K562 (cell line): ENCODE measurements around the gene PTGIS. TPM values are rescaled to one million over a fixed set of nuclear protein-coding genes. Genes with fewer than 3 reads are reported as not detected.

ENCODE experiments used
- BRD4 ChIP-seq: fragments of 200-600 bp; sonication (generic); IDR thresholded peaks from 2 replicates; pipeline ENCODE4 v1.6.1; 2017; ENCODE audit warnings: inconsistent platforms
- CTBP1 ChIP-seq: fragments of 450-650 bp; IDR thresholded peaks from 2 replicates; pipeline ENCODE4 v1.6.1; 2016; ENCODE audit warnings: borderline replicate concordance
- ETS1 ChIP-seq: conservative IDR thresholded peaks from 2 replicates; pipeline ENCODE4 v1.6.1; 2011; ENCODE audit warnings: low read depth, mild to moderate bottlenecking, low read length; ENCODE audit not compliant: control insufficient read depth
- MAZ ChIP-seq, 2 experiments: fragments of 450-650 bp in 1 of 2; sonication (generic) in 1 of 2; formaldehyde crosslinking; IDR thresholded peaks in 1 of 2; conservative IDR thresholded peaks in 1 of 2; 2 replicates each; pipeline versions ENCODE4 v1.4.0 to v1.5.0; 2020; ENCODE audit warnings: mild to moderate bottlenecking in 1 of 2, missing genetic modification reagents in 1 of 2
- RAD21 ChIP-seq, 2 experiments: fragments of 250-450 bp in 1 of 2; fragments of 450-650 bp in 1 of 2; sonication (Bioruptor Pico) in 1 of 2; formaldehyde crosslinking in 1 of 2; IDR thresholded peaks in 1 of 2; conservative IDR thresholded peaks in 1 of 2; 2 replicates each; pipeline versions ENCODE4 v1.4.0 to v1.8.0; 2020 to 2022; ENCODE audit warnings: mild to moderate bottlenecking in 2 of 2, moderate library complexity in 1 of 2
- REST ChIP-seq, 2 experiments: fragments of 450-650 bp; formaldehyde crosslinking in 1 of 2; IDR thresholded peaks; 2 replicates each; pipeline versions ENCODE4 v1.4.0 to v1.6.1; 2014 to 2020; ENCODE audit warnings: mild to moderate bottlenecking in 2 of 2, borderline replicate concordance in 1 of 2, low read depth in 1 of 2
- SMC3 ChIP-seq: conservative IDR thresholded peaks from 2 replicates; pipeline ENCODE4 v1.6.1; 2011; ENCODE audit warnings: low read depth, low read length, improper control_type of control experiment; ENCODE audit not compliant: insufficient read depth
- STAG1 ChIP-seq: sonication (generic); formaldehyde crosslinking; IDR thresholded peaks from 2 replicates; pipeline ENCODE4 v1.5.0; 2020; ENCODE audit warnings: missing genetic modification reagents, borderline replicate concordance
- TRIM24 ChIP-seq, 2 experiments: fragments of 450-650 bp; IDR thresholded peaks; 2 replicates each; pipeline ENCODE4 v1.6.1; 2016
- ZNF764 ChIP-seq: fragments of 250-450 bp; sonication (Bioruptor Pico); IDR thresholded peaks from 2 replicates; pipeline ENCODE4 v1.4.0; 2020; ENCODE audit warnings: low read depth, mild to moderate bottlenecking, moderate library complexity
- polyA plus RNA-seq, 8 experiments: library from polyadenylated mRNA; depleted of rRNA in 4 of 8; stranded (reverse) in 5 of 8; unstranded in 3 of 8; fragments of >200 nt; fragmentation: Nextera tagmentation in 2 of 8; fragmentation: Illumina TruSeq in 1 of 8; extraction: Ambion mirVana in 2 of 8; extraction: Trizol in 1 of 8; gene quantifications; 2 replicates each; pipeline versions ENCODE4 v1.2.1 to v1.2.3, GENCODE V29; 2011 to 2014; ENCODE audit warnings: inconsistent platforms in 1 of 8, missing spikeins in 1 of 8
- total RNA-seq, 7 experiments: library from RNA; depleted of rRNA in 6 of 7; stranded (reverse); fragments of >200 nt in 6 of 7; fragmentation: Illumina TruSeq in 2 of 7; extraction: Trizol in 2 of 7; gene quantifications; 2 replicates each; pipeline versions ENCODE4 v1.2.1 to v1.2.3, GENCODE V29; 2011 to 2021; ENCODE audit warnings: low replicate concordance in 1 of 7

The PTGIS gene
- total and polyA plus RNA-seq, 9 of the 15 experiments (the other 6 are each of a cell fraction or from before 2014, with no cell fraction given): not detected

- TF ChIP-seq ZNF764 (CRISPR knock-in tag): 0 out of 2 replicates have a peak, but pooled peaks have one; percentile 33
- TF ChIP-seq BRD4: no peak
- TF ChIP-seq SMC3: peak; percentile 59; the same call in 1 of the 2 replicates
- TF ChIP-seq STAG1 (CRISPR knock-in tag): peak; percentile 53; the same call in 1 of the 2 replicates
- no peak for TF ChIP-seq TRIM24 (IDR thresholded peaks at IDR 0.05)
- TF ChIP-seq RAD21 (CRISPR knock-in tag; conservative IDR thresholded peaks at IDR 0.05 in 1 of 2, IDR thresholded peaks at IDR 0.05 in 1 of 2): peak; percentile 38 to 76
- TF ChIP-seq REST (IDR thresholded peaks at IDR 0.05; ENCODE audit: borderline replicate concordance): peak; percentile 52; the same call in 1 of the 2 replicates
- TF ChIP-seq REST (CRISPR knock-in tag; IDR thresholded peaks at IDR 0.05; ENCODE audit: low read depth): no peak
- TF ChIP-seq MAZ (CRISPR knock-in tag; conservative IDR thresholded peaks at IDR 0.05 in 1 of 2, IDR thresholded peaks at IDR 0.05 in 1 of 2): no peak
- 0 out of 2 replicates have a peak, but pooled peaks have one; percentile 10 for TF ChIP-seq CTBP1
- no peak for TF ChIP-seq ETS1
Observed at GRCh38 chr20:49534255-49534712, 33.7 kb downstream of the PTGIS start (continued).
